IPS-18c (cell line): ENCODE data around the gene ANXA6.

ENCODE experiments used
- H3K4me3 ChIP-seq: 2 replicates; pipeline ENCODE4 v1.7.0; 2013; ENCODE audit warnings: low read depth, mild to moderate bottlenecking, low read length, moderate library complexity; ENCODE audit not compliant: insufficient read depth
- H3K9me3 ChIP-seq: one replicate; pipeline ENCODE4 v1.6.1; 2013; ENCODE audit warnings: mild to moderate bottlenecking, low read length, moderate library complexity; ENCODE audit not compliant: control insufficient read depth, insufficient read depth

Gene ANXA6

DNA sequence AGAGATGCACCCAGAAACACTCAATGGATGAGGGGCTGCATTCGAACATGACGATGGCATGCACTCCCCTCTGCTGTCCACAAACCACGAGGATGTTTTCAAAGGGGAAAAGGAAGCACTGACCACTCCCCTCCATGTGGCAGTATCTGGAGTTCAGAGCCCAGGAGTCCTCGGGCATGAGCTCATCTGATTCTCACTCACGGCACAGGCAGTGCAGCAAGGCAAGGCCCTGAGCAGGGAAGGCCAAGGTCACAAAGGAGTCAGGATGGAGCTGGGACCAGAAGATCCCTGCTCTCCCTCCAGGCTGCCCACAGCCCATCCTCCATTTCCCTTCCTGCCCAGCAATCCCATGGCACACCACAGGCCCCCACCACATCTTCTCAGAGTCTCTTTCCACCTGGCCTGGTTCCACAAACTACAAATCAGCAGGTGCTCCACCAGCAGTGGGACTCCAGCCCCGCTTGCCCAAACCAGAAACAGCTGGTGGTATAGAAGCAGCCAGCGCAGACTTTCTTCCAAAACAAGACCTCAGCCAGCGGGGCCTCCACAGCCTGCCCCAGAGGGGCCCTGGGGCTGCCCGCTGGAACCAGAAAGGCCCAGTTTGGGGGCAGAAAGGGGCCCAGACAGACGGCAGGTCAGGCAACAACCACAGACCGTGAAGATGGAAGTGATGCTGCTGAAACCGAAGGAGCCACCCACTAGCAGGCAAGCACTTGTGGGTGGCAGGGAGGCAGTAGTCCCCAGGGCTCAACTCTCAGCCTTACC, 89.0 kb downstream of the ANXA6 start:
- Histone ChIP-seq H3K9me3 (no peaks in the 10 kb centered on the region), H3K4me3 (no peak overlapping the region)

GRCh38 chr5:151067632-151068432, 89.7 kb downstream of the ANXA6 start:
- Histone ChIP-seq H3K9me3 (no peaks in the 10 kb centered on the region), H3K4me3 (no peak overlapping the region)

- Histone ChIP-seq H3K4me3 (no peak overlapping the region), H3K9me3 (no peaks in the 10 kb centered on the region)
Measured at GRCh38 chr5:151066920-151067319, 90.7 kb downstream of the ANXA6 start.

GRCh38 chr5:151065609-151066008, 92.0 kb downstream of the ANXA6 start:
- Histone ChIP-seq H3K9me3 (no peaks in the 10 kb centered on the region), H3K4me3 (no peak overlapping the region)

DNA sequence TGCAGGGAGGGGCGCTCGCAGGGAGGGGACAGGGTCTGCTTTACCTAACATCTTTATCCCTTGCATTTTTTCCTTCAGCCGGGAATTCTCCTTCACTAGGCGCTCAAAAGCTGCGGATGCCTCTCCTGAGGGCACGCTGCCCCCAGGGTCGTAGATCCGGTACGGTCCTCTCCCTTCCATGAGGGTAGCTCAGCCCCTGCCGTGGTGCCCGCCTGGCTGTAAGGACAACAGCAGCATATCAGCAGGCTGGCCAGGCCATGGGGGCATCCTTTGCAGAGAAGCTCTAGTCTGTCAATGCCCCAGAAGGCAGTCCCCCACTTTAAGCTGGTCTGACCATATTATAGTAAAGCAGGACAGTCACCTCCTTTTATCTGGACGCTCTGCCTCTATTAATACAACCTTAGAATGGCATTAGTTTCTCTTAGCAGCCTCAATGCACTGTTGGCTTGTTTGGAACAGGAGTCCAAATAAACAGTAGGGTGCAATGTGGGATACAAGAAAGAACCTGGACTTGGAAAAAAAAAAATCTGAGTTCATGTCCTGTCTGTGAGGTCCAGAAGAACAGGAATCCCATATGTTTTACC, 92.6 kb downstream of the ANXA6 start:
- no peak overlapping the region for H3K4me3 ChIP-seq
- no peaks in the 10 kb centered on the region for H3K9me3 ChIP-seq

GRCh38 chr5:151063142-151063989, 94.2 kb downstream of the ANXA6 start:
- Histone ChIP-seq H3K9me3 (no peaks in the 10 kb centered on the region), H3K4me3 (no peak overlapping the region)

DNA sequence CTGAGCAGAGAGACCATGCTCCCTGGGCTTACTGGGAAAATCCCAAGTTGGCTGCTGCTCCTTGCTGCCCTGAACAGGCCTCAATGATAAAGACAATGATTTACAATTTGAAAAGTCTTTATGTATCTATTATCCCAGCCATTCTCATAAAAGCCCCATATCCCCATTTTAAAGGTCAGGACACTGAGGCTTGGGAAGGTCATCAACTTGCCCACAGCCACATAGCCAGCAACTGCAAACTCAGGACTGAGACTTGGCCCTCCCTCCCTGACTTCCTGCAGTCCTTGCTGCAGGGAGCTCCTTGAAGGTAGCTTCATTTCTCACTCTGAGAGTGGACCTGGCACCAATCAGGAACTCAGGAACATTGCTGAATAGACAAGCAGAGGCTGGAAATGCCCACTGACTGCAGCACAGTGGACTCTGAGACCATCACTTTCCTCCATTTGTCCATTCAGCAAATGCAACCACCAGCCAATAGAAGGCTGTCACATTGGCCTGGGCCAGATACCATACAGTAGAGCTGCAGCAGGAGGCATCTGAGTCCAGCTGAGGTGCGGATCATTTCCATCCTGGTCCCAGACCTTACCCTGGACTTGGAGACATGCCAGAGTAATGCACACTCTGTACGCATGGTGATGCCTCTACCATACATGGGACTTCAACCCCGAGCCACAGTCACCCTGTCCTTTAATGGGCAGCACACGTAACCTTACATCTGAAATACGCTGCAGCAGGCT, 95.0 kb downstream of the ANXA6 start:
- H3K9me3 ChIP-seq: no peaks in the 10 kb centered on the region

GRCh38 chr5:151060742-151061141, 96.8 kb downstream of the ANXA6 start:
- Histone ChIP-seq H3K4me3 (no peak overlapping the region), H3K9me3 (no peaks in the 10 kb centered on the region)

More for the DNA sequence above, 95.0 kb downstream of the ANXA6 start:
- no peak overlapping the region for H3K4me3 ChIP-seq

DNA sequence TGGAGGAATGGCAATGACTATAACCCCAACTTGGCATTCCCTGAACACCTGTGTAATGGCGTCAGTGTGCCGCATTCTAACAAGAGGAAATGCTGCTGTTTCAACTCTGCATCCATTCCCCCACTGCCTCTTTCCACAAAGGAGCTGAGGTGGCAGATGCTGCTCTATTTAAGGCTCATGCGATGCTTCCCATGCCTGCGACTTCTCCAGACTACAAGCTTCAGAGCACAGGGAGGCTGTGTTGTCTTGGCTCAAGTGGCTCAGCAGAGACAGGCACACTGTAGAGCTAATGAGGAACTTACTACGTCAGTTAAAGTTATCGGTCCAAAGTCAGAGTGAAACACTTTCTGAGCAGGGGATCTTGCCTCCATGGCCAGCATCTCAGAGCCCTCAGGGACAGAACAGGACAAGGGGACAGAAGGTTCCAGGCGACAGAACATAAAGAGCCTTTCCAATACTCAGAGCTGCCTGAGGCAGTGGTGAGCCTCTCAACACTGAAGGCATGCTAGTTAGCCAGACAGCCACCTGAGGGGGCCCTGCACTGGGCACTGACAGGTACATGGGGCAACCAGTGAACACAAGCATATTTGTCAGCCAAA, 98.6 kb downstream of the ANXA6 start:
- Histone ChIP-seq H3K4me3 (no peak overlapping the region), H3K9me3 (no peaks in the 10 kb centered on the region)

GRCh38 chr5:151058301-151058700, 99.3 kb downstream of the ANXA6 start:
- Histone ChIP-seq H3K9me3 (no peaks in the 10 kb centered on the region), H3K4me3 (no peak overlapping the region)

DNA sequence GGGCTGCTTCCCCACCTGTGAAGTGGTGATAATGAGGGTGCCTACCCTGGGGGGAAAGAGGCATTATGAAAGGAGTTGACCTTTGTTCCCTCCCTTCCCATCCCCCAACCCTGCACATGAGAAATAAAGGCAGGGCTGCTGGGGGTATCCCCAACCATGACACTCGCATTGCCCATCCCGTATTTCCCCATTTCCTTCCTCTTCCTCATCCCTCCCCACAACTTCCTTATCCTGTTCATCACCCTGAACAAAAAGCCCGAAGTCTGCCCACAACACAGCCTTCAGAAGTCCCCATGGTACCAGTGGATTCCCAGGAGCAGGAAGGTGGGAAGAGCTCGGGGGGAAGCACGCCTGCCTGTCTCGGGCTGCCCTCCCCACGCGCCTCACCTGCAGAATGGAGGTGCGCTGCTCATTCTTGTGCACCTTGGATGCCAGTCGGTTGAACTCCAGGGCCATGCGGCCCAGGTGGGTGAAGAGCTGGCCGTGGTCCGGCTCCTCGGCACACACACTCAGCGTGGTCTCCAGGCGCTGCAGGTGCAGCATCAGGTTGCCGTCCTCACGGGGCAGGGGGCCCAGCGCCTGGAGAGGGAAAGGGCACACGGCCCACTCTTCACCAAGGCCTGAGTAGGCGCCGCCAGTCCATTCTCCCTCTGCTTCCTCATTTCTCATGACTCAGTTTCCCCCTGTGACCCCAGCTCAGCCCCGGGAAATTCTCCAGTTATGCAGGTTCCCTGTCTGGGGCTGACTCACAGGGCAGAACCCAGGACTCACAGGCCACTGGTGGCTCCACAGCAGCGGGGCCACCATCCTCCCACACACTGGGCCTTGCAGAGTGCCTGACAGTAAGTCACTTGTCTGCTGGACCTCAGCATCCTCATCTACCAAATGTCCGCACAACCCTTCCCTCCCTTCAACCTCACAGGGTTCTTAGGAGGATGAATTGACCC, 100.9 kb downstream of the ANXA6 start:
- Histone ChIP-seq H3K9me3 (no peaks in the 10 kb centered on the region), H3K4me3 (no peak overlapping the region)

GRCh38 chr5:151055336-151055735, 102.2 kb downstream of the ANXA6 start:
- Histone ChIP-seq H3K4me3 (no peak overlapping the region), H3K9me3 (no peaks in the 10 kb centered on the region)

- Histone ChIP-seq H3K4me3 (no peak overlapping the region), H3K9me3 (no peaks in the 10 kb centered on the region)
Measured at GRCh38 chr5:151054709-151055108, 102.9 kb downstream of the ANXA6 start.

DNA sequence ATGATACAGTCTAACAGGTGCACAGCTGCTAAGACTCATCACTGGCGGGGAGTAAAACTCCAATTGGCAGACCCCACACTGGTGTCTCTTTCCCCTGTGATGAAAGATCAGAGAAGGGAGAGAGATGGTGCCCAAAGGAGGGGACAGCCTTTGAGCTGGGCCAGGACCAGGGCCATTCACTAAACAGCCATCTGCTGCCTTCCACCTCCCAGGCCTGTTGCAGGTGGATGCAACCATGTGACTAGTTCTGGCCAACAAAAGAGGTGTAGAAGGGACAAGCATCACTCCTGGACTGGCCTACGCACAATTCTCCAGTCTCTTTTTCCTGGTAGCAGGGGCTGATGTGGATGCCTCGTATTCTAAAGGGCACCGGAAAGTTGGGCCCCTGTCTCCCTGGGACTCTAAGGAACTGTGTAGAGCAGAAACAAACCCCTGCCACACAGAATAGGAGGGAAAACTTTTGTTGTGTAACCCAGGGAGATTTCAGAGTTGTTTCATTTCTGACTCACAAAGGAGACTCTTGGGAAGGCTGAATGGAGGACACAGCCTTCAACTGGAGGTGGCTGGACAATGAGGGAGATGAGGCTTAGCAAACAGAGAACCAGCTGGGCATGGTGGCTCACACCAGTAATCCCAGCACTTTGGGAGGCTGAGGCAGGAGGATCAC, 103.7 kb downstream of the ANXA6 start:
- no peak overlapping the region for H3K4me3 ChIP-seq
- no peaks in the 10 kb centered on the region for H3K9me3 ChIP-seq

DNA sequence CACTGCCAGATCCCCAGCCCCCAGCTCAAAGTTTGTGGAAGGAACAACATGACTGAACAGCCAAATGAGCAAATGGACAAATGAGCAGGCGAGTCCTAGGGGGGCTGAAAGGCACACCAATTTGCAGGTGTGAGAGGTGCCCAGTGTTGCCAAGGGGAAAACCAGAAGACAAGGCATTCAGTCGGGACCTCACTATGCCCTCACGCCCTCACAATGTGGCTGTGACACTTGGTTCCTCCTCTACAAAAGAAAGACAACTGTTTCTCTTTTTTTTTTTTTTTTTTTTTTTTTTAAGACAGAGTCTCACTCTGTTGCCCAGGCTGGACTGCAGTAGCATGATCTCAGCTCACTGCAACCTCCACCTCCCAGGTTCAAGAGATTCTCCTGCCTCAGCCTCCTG, 104.7 kb downstream of the ANXA6 start:
- Histone ChIP-seq H3K9me3 (no peaks in the 10 kb centered on the region), H3K4me3 (no peak overlapping the region)
